ENCODE results near the gene TCHHL1.

Gene TCHHL1

DNA sequence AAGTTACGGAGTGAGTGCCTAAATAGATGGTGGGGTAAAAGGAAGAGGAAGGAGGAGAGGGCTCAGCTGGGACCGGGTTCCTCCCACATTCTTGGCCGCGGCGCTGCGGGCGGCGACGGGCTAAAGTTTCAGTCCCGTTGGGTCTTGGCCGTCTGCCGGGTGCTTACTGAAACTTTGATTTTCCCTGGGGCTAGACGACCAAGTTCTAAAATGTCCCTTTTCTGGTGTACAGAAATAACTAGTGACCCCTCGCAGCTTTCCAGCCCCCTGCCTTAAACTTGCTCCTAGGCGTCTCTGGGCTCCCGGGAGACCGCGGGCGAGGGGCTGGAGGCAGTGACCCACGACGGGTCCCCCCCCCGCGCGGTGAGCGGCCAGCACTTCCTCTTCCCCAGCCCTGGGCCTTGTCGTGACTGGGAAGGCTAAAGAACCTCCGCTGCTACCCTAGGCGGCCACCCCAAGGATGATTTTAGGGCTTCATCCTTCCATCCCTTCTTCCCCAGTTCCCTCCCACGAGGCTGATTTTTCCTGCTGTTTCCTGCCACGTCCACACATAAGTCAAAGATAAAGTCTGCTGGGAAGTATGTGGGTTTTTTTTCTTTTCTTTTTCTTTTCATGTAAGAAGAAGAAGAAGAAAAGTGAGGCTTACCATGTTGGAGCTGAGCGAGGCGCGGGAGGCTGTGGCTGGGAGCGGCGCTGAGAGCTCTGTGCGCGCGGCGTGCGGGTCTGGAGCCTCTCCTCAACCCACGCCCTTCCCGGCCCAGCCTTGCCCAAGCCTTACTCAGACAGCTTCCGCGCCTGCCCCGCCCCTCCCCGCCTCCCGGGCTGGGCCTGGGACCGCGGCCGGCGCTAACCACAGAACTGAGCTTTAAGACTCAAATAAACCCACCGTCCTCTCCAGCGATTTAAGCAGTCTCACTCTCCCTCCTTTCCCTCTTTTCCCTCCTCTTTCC lies 52.3 kb downstream of the TCHHL1 start, which contains the start of gene S100A11:
TSS of gene S100A11 (minus strand) at position 738 of the 950 bp plus-strand sequence. CDS start at position 649, 89 bp downstream.
- DNase-seq, result peak; percentile 85

DNA sequence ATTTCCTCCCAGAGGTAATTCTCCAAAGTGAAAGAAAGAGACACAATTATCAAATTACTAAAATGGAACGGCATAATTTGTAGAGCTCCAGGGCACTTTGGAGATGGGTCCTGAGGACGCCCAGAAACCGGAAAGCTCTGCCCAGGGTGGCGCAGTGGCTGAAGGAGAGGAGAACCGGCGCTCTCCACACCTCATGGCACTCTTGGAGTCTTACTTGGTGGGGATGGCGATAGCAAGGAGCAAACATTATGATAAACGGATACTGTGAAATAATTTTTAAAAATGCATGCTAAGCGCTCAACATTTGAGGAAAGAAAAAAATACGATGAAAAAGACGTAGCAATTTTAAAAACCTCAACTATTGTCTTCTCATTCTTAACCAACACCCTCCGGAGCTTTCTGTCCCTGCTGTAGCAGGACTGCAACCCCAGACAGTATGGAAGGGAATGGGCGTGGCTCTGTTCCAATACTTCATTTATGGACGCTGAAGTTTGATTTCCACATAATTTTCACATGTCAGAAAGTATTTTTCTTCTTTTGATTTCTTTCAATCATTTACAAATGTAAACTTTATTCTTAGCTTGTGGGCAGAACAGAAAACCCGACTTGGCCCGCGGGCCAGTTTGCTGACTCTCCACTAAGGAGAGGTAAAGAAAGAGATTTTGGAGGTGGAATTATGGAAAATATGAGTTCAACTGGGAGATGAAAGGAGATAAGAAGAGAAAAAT lies 53.2 kb downstream of the TCHHL1 start:
- DNase-seq, result peak; percentile 46

DNA sequence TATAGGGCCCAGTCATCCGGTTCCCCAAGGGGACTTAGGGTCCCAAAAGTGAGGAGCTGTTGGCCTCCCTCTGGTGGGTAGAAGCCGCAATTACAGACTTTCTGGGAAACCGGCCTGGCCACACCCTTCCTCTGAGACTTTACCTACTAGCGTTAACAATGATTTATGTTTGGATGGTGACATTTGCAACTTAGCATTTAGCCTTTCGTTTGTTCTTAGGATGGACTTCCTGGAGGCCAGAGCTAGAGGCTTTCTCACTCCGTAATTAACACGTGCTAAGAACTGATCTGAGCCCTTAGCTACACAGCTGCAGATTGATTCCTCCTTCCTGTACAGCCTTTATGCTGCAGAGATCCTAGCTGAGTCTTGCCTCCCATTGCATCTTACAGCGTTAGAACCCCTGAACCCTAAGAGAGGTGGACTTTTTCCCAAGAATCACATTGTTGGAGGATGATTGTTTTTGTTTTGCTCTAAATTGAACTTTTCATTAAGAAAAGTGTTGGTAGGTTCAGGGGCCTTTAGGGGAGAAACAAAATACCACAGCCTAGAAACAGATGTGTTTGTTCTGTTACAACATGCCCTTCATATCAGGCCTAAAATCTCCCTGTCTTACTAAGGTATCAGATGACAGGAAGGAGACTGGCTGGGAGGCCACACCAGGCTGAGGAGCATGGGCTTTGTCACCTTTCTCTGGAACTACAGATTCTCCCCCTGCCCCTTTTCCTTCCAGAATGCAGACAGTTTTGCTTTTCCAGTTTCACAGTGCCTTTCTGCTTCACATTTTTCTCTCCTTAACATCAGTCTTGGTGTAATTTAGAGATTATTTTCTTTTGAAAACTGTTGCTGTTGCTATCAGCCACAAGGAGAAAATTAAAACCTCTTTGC lies 54.0 kb downstream of the TCHHL1 start:
- DNase-seq, result peak; percentile 83

- DNase-seq, result no peak
Observed at GRCh38 chr1:152034324-152034653, 54.6 kb downstream of the TCHHL1 start.

Measured in activated CD4-positive, alpha-beta T cell treated with anti-CD3 and anti-CD28 coated beads, Interleukin-2, amount 50 U/mL, for 16 hours (primary cell).